GM21526 (cell line): Measurements from ENCODE around the gene SEPHS2.
"Not testable (repeated sequence)": the region's sequence is repeated elsewhere in the genome, so short reads cannot be mapped to it uniquely, and the experiment has no call there.

Experiments
- ATAC-seq: cut with Tn5 transposase; IDR thresholded peaks from one replicate; pipeline ENCODE4 v1.9.1; 2021; ENCODE audit warnings: moderate library complexity; ENCODE audit not compliant: unreplicated experiment, low FRiP score

The SEPHS2 gene

DNA sequence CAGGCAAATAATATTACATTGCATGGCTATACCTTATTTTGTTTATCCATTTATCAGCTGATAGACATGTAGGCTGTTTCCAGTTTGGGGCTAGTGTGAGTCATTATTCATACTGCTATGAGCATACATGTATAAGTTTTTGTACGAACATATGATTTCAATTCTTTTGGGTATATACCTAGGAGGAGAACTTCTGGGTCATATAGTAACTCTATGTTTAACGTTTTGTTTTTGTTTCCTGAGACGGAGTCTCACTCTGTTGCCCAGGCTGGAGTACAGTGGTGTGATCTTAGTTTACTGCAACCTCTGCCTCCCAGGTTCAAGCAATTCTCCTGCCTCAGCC is 24.5 kb upstream of the SEPHS2 start:
- no peak for ATAC-seq

GRCh38 chr16:30464078-30464477 is 18.4 kb upstream of the SEPHS2 start:
- ATAC-seq, result no peak

GRCh38 chr16:30461426-30461825 is 15.8 kb upstream of the SEPHS2 start:
- ATAC-seq, result not testable (repeated sequence)

- ATAC-seq, result no peak
Measured at GRCh38 chr16:30459456-30459855, 13.8 kb upstream of the SEPHS2 start.

- ATAC-seq, result peak; percentile 69
Measured at GRCh38 chr16:30458561-30459394, 13.1 kb upstream of the SEPHS2 start.

DNA sequence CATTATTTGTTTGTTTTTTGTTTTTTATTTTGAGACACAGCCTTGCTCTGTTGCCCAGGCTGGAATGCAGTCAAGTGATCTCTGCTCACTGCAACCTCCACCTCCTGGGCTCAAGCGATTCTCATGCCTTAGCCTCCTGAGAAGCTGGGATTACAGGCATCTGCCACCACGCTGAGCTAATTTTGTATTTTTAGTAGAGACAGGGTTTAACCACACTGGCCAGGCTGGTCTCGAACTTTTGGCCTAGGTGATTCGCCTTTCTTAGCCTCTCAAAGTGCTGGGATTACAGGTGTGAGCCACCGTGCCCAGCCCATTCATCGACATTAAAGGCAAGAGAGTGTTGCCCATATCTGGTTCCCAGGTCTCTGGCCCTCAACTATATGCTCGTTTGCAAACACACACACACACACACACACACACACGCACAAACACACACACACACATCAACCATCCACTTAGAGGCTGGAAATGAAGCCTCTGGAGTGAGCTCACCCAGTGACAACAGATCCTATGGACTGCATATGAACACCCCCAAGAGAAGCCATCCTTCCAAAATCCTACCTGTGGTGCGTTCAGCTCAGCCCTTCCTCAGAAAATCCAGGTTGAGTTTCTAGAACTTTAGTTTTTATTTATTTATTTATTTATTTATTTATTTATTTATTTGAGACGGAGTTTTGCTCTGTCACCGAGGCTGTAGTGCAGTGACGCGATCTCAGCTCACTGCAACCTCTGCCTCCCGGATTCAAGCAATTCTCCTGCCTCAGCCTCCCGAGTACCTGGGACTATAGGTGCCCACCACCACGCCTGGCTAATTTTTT is 12.3 kb upstream of the SEPHS2 start:
- ATAC-seq, result no peak

- ATAC-seq, result no peak
Measured at GRCh38 chr16:30457256-30457655, 11.6 kb upstream of the SEPHS2 start.

DNA sequence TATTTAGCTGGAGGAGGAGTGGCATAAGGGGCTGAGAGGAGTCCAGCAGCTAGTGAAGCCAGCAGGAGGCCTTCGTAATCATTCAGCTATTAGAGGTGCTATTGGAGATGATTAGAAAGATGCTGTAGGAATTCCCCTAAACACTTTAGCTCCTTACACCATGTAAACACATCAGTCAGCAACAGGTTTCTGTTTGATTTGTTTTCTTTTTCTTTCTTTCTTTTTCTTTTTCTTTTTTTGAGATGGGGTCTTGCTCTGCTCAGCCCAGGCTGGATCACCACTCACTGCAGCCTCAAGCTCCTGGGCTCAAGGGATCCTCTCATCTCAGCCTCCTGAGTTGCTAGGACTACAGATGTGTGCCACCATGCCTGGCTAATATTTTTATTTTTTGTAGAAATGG is 10.6 kb upstream of the SEPHS2 start:
- ATAC-seq, result no peak

DNA sequence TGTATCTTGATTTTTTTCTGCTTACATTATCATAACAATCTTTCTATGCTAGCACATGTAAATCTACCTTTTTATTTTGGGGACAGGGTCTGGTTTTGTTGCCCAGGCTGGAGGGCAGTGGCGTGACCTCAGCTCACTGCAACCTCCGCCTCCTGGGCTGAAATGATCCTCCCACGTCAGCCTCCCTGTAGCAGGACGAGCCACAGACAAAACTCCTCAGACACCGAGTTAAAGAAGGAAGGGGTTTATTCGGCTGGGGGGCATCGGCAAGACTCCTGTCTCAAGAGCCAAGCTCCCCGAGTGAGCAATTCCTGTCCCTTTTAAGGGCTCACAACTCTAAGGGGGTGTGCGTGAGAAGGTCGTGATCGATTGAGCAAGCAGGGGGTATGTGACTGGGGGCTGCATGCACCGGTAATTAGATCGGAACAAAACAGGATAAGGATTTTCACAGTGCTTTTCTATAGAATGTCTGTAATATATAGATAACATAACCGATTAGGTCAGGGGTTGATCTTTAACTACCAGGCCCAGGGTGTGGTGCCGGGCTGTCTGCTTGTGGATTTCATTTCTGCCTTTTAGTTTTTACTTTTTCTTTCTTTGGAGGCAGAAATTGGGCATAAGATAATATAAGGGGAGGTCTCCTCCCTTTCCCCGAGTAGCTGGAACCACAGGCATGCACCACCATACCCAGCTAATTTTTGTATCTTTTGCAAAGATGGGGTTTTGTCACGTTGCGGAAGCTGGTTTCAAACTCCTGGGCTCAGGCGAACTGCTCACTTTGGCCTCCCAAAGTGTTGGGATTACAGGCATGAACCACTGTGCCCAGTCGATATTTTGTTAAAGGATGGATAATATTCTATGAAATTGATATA is 7.3 kb upstream of the SEPHS2 start:
- not testable (repeated sequence) for ATAC-seq

- ATAC-seq, result no peak
Measured at GRCh38 chr16:30449116-30449435, 3.4 kb upstream of the SEPHS2 start.

DNA sequence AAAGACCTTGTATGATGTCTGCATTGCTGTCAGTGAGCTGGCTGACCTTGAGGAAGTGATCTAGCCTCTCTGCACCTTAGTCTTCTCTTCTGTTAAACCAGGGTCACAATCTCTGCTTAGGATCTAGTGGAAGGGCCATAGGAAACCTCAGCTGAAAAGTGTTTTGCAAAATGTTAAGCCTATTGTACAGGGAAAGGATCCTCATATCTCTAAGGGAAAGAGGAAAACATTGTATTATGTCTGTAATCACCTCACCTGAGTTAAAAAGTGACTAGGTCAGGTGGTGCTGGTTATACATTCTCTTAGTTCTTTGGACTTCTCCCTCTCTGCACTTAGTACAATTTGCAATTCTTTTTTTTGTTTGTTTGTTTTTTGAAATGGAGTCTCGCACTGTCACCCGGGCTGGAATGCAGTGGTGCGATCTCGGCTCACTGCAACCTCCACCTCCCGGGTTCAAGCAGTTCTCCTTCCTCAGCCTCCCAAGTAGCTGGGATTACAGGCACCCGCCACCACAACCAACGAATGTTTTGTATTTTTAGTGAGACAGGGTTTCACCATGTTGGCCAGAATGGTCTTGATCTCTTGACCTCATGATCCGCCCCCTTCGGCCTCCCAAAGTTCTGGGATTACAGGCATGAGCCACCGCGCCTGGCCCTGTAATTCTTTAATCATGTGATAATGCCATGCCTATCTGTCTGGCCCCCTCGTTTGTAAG is 2.0 kb upstream of the SEPHS2 start:
- no peak for ATAC-seq

DNA sequence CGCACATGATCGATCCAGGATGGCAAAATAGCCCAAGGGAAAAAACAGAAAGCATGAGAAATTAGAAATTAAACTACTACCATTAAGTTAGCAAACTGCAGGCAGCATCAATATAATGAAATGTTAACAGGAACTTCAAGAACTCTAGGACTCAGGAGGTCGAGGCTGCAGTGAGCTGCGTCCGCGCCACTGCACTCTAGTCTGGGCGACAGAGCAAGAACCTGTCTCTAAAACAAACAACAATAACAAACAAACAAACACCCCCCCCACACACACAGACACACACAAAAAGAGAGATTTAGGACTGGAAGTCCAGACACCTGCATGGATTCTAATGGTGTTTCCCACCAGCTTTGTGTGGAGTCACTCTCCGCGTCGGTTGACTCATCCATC is 525 bp upstream of the SEPHS2 start:
- ATAC-seq, result no peak

- ATAC-seq, result no peak
Measured at GRCh38 chr16:30445149-30445407, 596 bp downstream of the SEPHS2 start.

DNA sequence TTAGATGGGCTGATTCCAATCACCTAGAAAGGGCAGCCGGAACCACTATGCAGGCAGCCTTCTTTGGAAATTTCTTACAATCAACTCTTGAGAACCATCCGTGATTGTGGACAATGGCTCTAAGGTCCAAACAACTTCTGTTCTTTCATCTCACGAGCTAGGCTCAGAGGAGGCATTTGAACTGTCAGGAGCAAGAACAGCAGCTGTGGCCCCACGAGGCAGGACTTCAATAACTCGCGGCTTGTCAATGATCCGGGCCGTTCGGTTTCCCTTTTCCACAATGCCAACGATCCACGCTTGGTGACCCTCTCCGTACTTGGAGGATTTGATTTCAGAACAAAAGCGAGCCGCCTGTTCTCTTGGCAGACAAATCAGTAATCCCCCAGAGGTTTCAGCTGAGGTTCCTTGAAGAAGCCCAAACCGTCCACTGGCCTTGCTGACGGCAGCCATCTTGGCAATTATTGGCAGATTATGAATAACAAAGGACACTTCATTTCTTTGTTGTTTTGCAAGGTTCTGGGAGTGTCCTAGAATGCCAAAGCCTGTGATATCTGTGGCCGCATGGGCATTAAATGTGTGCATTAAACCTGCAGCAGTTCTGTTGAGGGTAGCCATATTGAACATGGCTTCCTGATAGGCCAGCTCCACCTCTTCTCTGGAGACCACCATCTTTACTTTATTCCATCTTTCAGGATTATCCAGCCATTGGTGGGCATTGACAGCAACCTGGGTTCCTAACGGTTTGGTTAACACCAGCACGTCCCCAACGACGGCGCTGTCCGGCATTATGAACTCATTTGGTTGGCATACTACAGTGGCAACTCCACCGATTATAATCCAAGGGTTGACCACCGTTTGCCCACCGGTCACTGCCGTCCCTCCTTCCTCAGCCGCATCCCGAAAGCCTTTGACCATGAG is 1.2 kb downstream of the SEPHS2 start:
- ATAC-seq, result no peak

- ATAC-seq, result no peak
Measured at GRCh38 chr16:30443631-30444030, 2.0 kb downstream of the SEPHS2 start.

DNA sequence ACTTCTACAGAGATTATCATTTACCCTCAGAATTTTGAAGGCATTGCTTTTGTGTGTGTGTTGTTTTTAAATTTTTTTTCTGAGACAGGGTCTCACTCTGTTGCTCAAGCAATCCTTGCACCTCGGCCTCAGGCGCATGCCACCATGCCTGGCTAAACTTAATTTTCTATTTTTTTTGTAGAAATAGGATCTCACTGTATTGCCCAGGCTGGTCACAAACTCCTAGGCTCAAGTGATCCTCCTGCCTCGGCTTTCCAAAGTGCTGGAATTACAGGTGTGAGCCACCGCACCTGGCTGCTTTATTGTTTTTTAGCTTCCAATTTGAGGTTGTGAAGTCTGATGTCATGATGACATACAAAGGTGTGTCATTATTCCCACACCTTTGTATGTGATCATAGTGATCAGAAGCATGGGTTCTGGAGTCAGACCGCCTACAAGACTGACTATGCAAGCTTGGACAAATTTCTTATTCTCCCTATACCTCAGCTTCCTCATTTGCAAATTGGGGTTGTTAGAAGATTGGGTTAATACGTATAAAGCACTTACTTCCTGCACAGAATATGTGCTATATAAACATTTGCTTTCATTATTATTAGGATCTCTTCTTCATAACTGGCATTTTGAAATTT is 5.8 kb downstream of the SEPHS2 start:
- ATAC-seq, result no peak

DNA sequence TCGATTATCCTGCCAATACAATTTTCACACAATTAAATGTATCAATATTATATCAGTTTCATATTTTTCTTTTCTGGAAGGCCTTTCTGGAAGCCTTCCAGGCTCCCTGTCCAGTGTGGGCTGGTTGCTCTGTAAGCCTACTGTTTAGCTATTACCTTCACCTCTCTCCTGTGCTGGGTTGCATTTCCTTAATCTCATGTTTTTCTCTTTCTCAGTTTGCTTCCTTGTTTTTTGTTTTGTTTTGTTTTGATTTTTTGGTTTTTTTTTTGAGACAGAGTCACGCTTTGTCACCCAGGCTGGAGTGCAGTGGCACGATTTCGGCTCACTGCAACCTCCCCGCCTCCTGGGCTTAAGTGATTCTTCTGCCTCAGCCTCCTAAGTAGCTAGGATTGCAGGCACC is 6.8 kb downstream of the SEPHS2 start:
- ATAC-seq, result no peak

GRCh38 chr16:30437511-30438046 is 8.1 kb downstream of the SEPHS2 start:
- no peak for ATAC-seq

- ATAC-seq, result no peak
Measured at GRCh38 chr16:30434852-30435251, 10.8 kb downstream of the SEPHS2 start.
